PC-3 (cell line): ENCODE data around the gene EIF2A. TPM values are rescaled to one million over a fixed set of nuclear protein-coding genes. Genes with fewer than 3 reads are reported as not detected.

Experiments used
- ATAC-seq: fragments of 200-7000 bp; cut with Tn5 transposase; 2 replicates; pipeline ENCODE4 v1.9.1; 2020; ENCODE audit warnings: mild to moderate bottlenecking, moderate library complexity
- BruUV-seq: library from RNA; stranded (reverse); fragments of 400-500 nt; replicated peaks from 2 replicates; lab custom pipeline; 2021; lab: Mats Ljungman, UMichigan
- CTCF ChIA-PET: fragments of 300-600 bp; sonication (Branson Sonifier 250); formaldehyde crosslinking; loops from one replicate; lab custom pipeline; 2022; ENCODE audit warnings: antibody characterized with exemption; lab: Charles Lee
- POLR2A ChIA-PET: fragments of 300-600 bp; sonication (Branson Sonifier 250); formaldehyde crosslinking; loops from one replicate; lab custom pipeline; 2022; ENCODE audit warnings: antibody characterized with exemption; ENCODE audit not compliant: unreplicated experiment; lab: Charles Lee
- DNase-seq: peaks from one replicate; pipeline ENCODE4 v3.0.0-alpha.2; 2015
- H2AFZ ChIP-seq: fragments of 300-600 bp; sonication (generic); 2 replicates; pipeline ENCODE4 v1.6.0; 2016; ENCODE audit warnings: antibody characterized with exemption, low read length
- H3F3A ChIP-seq: fragments of 300-600 bp; sonication (generic); one replicate; pipeline ENCODE4 v1.6.0; 2017; ENCODE audit warnings: antibody characterized with exemption, low read length, control low read depth, mild to moderate bottlenecking; ENCODE audit not compliant: unreplicated experiment
- H3K27ac ChIP-seq: fragments of 300-600 bp; sonication (generic); 2 replicates; pipeline ENCODE4 v1.5.1; 2016; ENCODE audit warnings: mild to moderate bottlenecking, low read length
- H3K27me3 ChIP-seq: fragments of 300-600 bp; sonication (generic); 2 replicates; pipeline ENCODE4 v1.6.1; 2016; ENCODE audit warnings: low read length, mixed read lengths
- H3K36me3 ChIP-seq: fragments of 300-600 bp; sonication (generic); 2 replicates; pipeline ENCODE4 v1.6.1; 2016; ENCODE audit warnings: low read depth, mixed run types, low read length, mixed read lengths
- H3K4me1 ChIP-seq: fragments of 300-600 bp; sonication (generic); 2 replicates; pipeline ENCODE4 v1.5.1; 2016; ENCODE audit warnings: low read length; ENCODE audit not compliant: insufficient read depth
- H3K4me2 ChIP-seq: fragments of 300-600 bp; sonication (generic); 2 replicates; pipeline ENCODE4 v1.6.0; 2016; ENCODE audit warnings: low read length
- H3K4me3 ChIP-seq: fragments of 300-600 bp; sonication (generic); 2 replicates; pipeline ENCODE4 v1.5.1; 2016; ENCODE audit warnings: mild to moderate bottlenecking, low read length, mixed read lengths
- H3K79me2 ChIP-seq: fragments of 300-600 bp; sonication (generic); 2 replicates; pipeline ENCODE4 v1.6.1; 2017; ENCODE audit warnings: low read length, mixed read lengths
- H3K9ac ChIP-seq: fragments of 300-600 bp; sonication (generic); 2 replicates; pipeline ENCODE4 v1.6.0; 2016; ENCODE audit warnings: mild to moderate bottlenecking, low read length
- H3K9me2 ChIP-seq: fragments of 300-600 bp; sonication (generic); replicated peaks from 2 replicates; pipeline ENCODE4 v1.6.1; 2016; ENCODE audit warnings: mixed run types, low read length, mixed read lengths
- H3K9me3 ChIP-seq: fragments of 300-600 bp; sonication (generic); 2 replicates; pipeline ENCODE4 v1.6.1; 2016; ENCODE audit warnings: low read length, mixed read lengths
- H4K20me1 ChIP-seq: fragments of 300-600 bp; sonication (generic); 2 replicates; pipeline ENCODE4 v1.6.1; 2016; ENCODE audit warnings: low read length, mixed read lengths
- CTCF ChIP-seq: fragments of 300-600 bp; sonication (generic); conservative IDR thresholded peaks from 2 replicates; pipeline ENCODE4 v1.5.1; 2017; ENCODE audit warnings: antibody characterized with exemption, low read depth, mild to moderate bottlenecking, low read length
- EZH2 ChIP-seq: fragments of 300-600 bp; sonication (generic); IDR thresholded peaks from one replicate; pipeline ENCODE4 v1.6.1; 2017; ENCODE audit warnings: antibody characterized with exemption, mild to moderate bottlenecking, low read length; ENCODE audit not compliant: unreplicated experiment
- EZH2phosphoT487 ChIP-seq: fragments of 300-600 bp; sonication (generic); IDR thresholded peaks from 2 replicates; pipeline ENCODE4 v1.6.1; 2018; ENCODE audit warnings: mild to moderate bottlenecking, antibody characterized with exemption, low read length, borderline replicate concordance
- intact Hi-C: fragments of 100-400 bp; cut with micrococcal nuclease; formaldehyde crosslinking; loops from 2 replicates; pipeline ENCODE4 v1.9.0; 2023
- total RNA-seq: library from RNA; depleted of rRNA; stranded (reverse); fragments of >200 nt; gene quantifications from 2 replicates; pipeline ENCODE4 v1.2.3, GENCODE V29; 2014

Gene EIF2A
- total RNA-seq, 1 experiment from 2014 or later, result 92.4 TPM

GRCh38 chr3:150607267-150608065 lies 60.9 kb downstream of the EIF2A start:
- no TSS peak for BruUV-seq
- H3K79me2 ChIP-seq, result peaks cover 99% of the 10 kb centered on the region
- peaks cover 63% of the 10 kb centered on the region for H4K20me1 ChIP-seq
- no peaks in the 10 kb centered on the region for H3K9me3 ChIP-seq
- peak overlapping the region; percentile 94; the same call in 1 of the 2 replicates for H3K4me2 ChIP-seq
- H3K4me3 ChIP-seq, result no peak overlapping the region
- no peaks in the 10 kb centered on the region for H3K9me2 ChIP-seq
- no peak for TF ChIP-seq CTCF
- H3K9ac ChIP-seq, result no peak overlapping the region
- no peak overlapping the region for H2AFZ ChIP-seq
- POLR2A ChIA-PET, result no interaction called here
- ATAC-seq (no peak), DNase-seq (no peak)
- H3K36me3 ChIP-seq, result peaks cover 33% of the 10 kb centered on the region; the same call in 1 of the 2 replicates
- no peak overlapping the region for H3K27ac ChIP-seq
- no peaks in the 10 kb centered on the region for H3K27me3 ChIP-seq
- H3K4me1 ChIP-seq, result peaks cover 19% of the 10 kb centered on the region
- CTCF ChIA-PET, result no interaction called here
- H3F3A ChIP-seq, result no peaks in the 10 kb centered on the region
- intact Hi-C loops, result no loop called here

- TF ChIP-seq CTCF, result no peak
- no peak for TF ChIP-seq EZH2
- no peak for TF ChIP-seq EZH2phosphoT487
- H3K9ac ChIP-seq, result no peak overlapping the region
- no peaks in the 10 kb centered on the region for H3K9me2 ChIP-seq
- no peaks in the 10 kb centered on the region for H3K27me3 ChIP-seq
- ChIA-PET POLR2A (no interaction called here), CTCF (no interaction called here)
- no peak overlapping the region for H3K27ac ChIP-seq
- peaks cover 95% of the 10 kb centered on the region for H3K79me2 ChIP-seq
- H4K20me1 ChIP-seq, result peaks cover 65% of the 10 kb centered on the region
- BruUV-seq, result no TSS peak
- DNase-seq (no peak), ATAC-seq (no peak)
- peaks cover 19% of the 10 kb centered on the region for H3K4me1 ChIP-seq
- no peak overlapping the region for H2AFZ ChIP-seq
- H3K4me2 ChIP-seq, result peak overlapping the region; percentile 8; the same call in 1 of the 2 replicates
- no peaks in the 10 kb centered on the region for H3F3A ChIP-seq
- H3K9me3 ChIP-seq, result no peaks in the 10 kb centered on the region
- H3K4me3 ChIP-seq, result no peak overlapping the region
- H3K36me3 ChIP-seq, result peaks cover 52% of the 10 kb centered on the region
- intact Hi-C loops, result no loop called here
These were observed 63.4 kb downstream of the EIF2A start for GRCh38 chr3:150609988-150610387.

GRCh38 chr3:150610785-150611184 lies 64.2 kb downstream of the EIF2A start:
- ChIA-PET CTCF (no interaction called here), POLR2A (no interaction called here)
- no peak for DNase-seq
- no peaks in the 10 kb centered on the region for H3K9me3 ChIP-seq
- H3K4me2 ChIP-seq, result no peak overlapping the region
- no peak overlapping the region for H3K27ac ChIP-seq
- H3K27me3 ChIP-seq, result no peaks in the 10 kb centered on the region
- no peaks in the 10 kb centered on the region for H3K9me2 ChIP-seq
- peaks cover 62% of the 10 kb centered on the region for H4K20me1 ChIP-seq
- ATAC-seq, result no peak
- BruUV-seq, result no TSS peak
- peaks cover 87% of the 10 kb centered on the region for H3K79me2 ChIP-seq
- no peak overlapping the region for H3K4me3 ChIP-seq
- TF ChIP-seq EZH2phosphoT487, result no peak
- no peak overlapping the region for H2AFZ ChIP-seq
- H3F3A ChIP-seq, result no peaks in the 10 kb centered on the region
- peaks cover 16% of the 10 kb centered on the region for H3K4me1 ChIP-seq
- H3K9ac ChIP-seq, result no peak overlapping the region
- peaks cover 52% of the 10 kb centered on the region for H3K36me3 ChIP-seq
- intact Hi-C loops, result no loop called here
